Stimulated activated naive CD4-positive, alpha-beta T cell (primary cell): ENCODE measurements around the gene FCRL1.

ENCODE experiments used
- DNase-seq, 6 experiments: peaks; one replicate each; lab custom pipeline; 2025; lab: John Stamatoyannopoulos, UW

The FCRL1 gene

GRCh38 chr1:157799996-157800395, 19.9 kb downstream of the FCRL1 start:
- no peak for DNase-seq

GRCh38 chr1:157798211-157798610, 21.7 kb downstream of the FCRL1 start:
- DNase-seq, result no peak

- no peak for DNase-seq
Measured at GRCh38 chr1:157785248-157785647, 34.7 kb downstream of the FCRL1 start.

GRCh38 chr1:157784801-157785200, 35.1 kb downstream of the FCRL1 start:
- DNase-seq, result no peak

- no peak for DNase-seq
Measured at GRCh38 chr1:157782931-157783330, 37.0 kb downstream of the FCRL1 start.

- no peak for DNase-seq
Measured at GRCh38 chr1:157781048-157781447, 38.9 kb downstream of the FCRL1 start.

GRCh38 chr1:157776971-157777391, 42.9 kb downstream of the FCRL1 start, which contains the start of gene FCRL2:
FCRL2 (minus strand) TSS chr1:157777132; CDS start chr1:157777073, 59 bp downstream.
- no peak for DNase-seq

GRCh38 chr1:157775101-157775870, 44.6 kb downstream of the FCRL1 start:
- DNase-seq, result no peak

- DNase-seq, result no peak
Measured at GRCh38 chr1:157774412-157774811, 45.5 kb downstream of the FCRL1 start.

GRCh38 chr1:157773493-157774350, 46.2 kb downstream of the FCRL1 start:
- DNase-seq, result no peak

GRCh38 chr1:157771661-157772425, 48.1 kb downstream of the FCRL1 start:
- no peak for DNase-seq

- no peak for DNase-seq
Measured at GRCh38 chr1:157770442-157771043, 49.4 kb downstream of the FCRL1 start.

- DNase-seq, result no peak
Measured at GRCh38 chr1:157766792-157767191, 53.1 kb downstream of the FCRL1 start.

GRCh38 chr1:157758018-157758417, 61.9 kb downstream of the FCRL1 start:
- DNase-seq, result no peak

GRCh38 chr1:157753611-157754010, 66.3 kb downstream of the FCRL1 start:
- DNase-seq, result no peak

GRCh38 chr1:157751283-157751682, 68.6 kb downstream of the FCRL1 start:
- DNase-seq, result no peak

GRCh38 chr1:157748262-157748817, 71.6 kb downstream of the FCRL1 start:
- no peak for DNase-seq
